DND-41 (cell line): ENCODE measurements around the gene CTU2.

ENCODE experiments used
- EZH2 ChIP-seq: IDR thresholded peaks from 3 replicates; pipeline ENCODE4 v1.6.1; 2012; ENCODE audit warnings: borderline replicate concordance, low read depth, mild to moderate bottlenecking, moderate library complexity, low read length, inconsistent platforms; ENCODE audit not compliant: severe bottlenecking
- TF ChIP-seq, protein P1 (sequence below): IDR thresholded peaks from 2 replicates; pipeline ENCODE4 v1.5.1; 2012; ENCODE audit warnings: borderline replicate concordance, low read length, moderate library complexity, mild to moderate bottlenecking; ENCODE audit not compliant: poor library complexity, severe bottlenecking; ENCODE audit errors: extremely low read depth

DNA sequence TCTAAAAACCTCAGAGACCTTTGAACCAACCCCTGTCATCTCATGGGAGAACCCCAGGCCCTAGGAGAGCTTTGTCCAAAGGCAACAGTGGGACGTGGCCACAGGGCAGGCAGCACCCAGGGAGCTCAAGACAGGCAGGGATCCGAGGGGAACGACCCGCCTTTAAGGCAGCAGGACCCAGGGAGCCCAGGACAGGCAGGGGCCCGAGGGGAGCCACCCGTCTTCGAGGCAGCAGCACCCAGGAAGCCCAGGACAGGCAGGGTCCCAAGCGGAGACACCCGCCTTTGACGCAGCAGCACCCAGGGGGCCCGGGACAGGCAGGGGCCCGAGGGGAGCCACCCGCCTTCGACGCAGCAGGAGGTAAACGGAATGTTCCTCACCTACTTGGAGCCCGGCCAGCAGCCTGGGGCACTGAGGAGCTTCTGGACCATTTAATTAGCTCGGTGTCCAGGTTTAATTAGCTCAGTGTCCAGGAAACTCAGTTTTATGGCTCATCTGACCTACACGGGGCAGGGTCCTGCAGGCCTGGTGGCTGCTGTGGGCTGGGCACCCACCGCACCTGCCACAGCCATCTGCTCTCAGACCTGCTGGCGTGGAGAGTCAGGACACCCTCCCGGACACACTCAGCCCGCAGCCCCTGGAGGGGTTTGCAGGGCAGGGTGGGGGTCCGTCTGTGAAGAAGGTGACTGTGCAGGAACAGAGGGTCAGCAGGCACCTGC lies 54.3 kb downstream of the CTU2 start:
- TF ChIP-seq, protein P1, sequence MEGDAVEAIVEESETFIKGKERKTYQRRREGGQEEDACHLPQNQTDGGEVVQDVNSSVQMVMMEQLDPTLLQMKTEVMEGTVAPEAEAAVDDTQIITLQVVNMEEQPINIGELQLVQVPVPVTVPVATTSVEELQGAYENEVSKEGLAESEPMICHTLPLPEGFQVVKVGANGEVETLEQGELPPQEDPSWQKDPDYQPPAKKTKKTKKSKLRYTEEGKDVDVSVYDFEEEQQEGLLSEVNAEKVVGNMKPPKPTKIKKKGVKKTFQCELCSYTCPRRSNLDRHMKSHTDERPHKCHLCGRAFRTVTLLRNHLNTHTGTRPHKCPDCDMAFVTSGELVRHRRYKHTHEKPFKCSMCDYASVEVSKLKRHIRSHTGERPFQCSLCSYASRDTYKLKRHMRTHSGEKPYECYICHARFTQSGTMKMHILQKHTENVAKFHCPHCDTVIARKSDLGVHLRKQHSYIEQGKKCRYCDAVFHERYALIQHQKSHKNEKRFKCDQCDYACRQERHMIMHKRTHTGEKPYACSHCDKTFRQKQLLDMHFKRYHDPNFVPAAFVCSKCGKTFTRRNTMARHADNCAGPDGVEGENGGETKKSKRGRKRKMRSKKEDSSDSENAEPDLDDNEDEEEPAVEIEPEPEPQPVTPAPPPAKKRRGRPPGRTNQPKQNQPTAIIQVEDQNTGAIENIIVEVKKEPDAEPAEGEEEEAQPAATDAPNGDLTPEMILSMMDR = no peak
- no peak for TF ChIP-seq EZH2
